C4-2B (cell line): ENCODE measurements around the gene GALNT12.

ENCODE experiments used
- ZFX ChIP-seq: fragments of 450-650 bp; IDR thresholded peaks from 2 replicates; pipeline ENCODE4 v1.6.1; 2017
- TF ChIP-seq, protein P1 (sequence below): fragments of 450-650 bp; conservative IDR thresholded peaks from 2 replicates; pipeline ENCODE4 v1.5.1; 2017; ENCODE audit warnings: mild to moderate bottlenecking

DNA sequence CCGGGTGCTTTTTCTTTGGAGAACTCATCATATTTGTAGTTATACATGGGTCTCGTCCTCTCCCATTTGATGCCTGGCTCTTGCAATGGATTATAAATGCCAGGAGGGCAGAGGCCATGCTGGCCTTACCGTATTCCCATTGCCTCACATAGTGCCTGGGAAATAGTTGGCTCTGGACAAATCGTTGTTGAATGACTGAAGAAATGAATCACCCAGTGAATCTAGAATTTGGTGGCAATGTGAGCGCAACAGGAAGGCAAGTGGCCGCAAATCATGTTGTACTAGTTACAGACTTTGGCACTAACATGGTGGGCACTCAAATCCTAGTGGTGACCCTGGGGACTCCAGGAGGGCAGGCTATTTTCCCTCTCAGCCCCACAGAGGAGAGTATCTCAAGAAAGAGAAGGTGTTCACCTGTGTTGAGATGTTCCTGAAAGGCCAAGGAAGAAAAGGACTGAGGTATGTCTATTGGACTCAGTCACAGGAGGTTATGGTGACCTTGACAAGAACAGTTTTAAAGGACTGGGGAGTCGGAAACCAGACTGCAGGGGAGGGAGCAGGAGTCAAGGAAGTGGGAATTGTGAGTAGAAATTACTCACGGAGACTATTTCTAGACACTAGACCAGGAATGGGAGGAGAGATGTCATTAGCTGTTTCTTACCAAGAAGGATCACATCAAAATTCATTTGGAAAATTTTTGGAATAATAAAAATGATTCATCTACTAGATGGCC is 74.5 kb downstream of the GALNT12 start:
- TF ChIP-seq, protein P1, sequence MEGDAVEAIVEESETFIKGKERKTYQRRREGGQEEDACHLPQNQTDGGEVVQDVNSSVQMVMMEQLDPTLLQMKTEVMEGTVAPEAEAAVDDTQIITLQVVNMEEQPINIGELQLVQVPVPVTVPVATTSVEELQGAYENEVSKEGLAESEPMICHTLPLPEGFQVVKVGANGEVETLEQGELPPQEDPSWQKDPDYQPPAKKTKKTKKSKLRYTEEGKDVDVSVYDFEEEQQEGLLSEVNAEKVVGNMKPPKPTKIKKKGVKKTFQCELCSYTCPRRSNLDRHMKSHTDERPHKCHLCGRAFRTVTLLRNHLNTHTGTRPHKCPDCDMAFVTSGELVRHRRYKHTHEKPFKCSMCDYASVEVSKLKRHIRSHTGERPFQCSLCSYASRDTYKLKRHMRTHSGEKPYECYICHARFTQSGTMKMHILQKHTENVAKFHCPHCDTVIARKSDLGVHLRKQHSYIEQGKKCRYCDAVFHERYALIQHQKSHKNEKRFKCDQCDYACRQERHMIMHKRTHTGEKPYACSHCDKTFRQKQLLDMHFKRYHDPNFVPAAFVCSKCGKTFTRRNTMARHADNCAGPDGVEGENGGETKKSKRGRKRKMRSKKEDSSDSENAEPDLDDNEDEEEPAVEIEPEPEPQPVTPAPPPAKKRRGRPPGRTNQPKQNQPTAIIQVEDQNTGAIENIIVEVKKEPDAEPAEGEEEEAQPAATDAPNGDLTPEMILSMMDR, result no peak
- no peak for TF ChIP-seq ZFX
